T-helper 1 cell (primary cell): Measurements from ENCODE around the gene TRIAP1.
"Not testable (repeated sequence)": the region's sequence is repeated elsewhere in the genome, so short reads cannot be mapped to it uniquely, and the experiment has no call there.

Experiments
- DNase-seq, 5 donors: peaks; one replicate each; pipeline ENCODE4 v3.0.0-alpha.2; 2012 to 2020

Gene TRIAP1

DNA sequence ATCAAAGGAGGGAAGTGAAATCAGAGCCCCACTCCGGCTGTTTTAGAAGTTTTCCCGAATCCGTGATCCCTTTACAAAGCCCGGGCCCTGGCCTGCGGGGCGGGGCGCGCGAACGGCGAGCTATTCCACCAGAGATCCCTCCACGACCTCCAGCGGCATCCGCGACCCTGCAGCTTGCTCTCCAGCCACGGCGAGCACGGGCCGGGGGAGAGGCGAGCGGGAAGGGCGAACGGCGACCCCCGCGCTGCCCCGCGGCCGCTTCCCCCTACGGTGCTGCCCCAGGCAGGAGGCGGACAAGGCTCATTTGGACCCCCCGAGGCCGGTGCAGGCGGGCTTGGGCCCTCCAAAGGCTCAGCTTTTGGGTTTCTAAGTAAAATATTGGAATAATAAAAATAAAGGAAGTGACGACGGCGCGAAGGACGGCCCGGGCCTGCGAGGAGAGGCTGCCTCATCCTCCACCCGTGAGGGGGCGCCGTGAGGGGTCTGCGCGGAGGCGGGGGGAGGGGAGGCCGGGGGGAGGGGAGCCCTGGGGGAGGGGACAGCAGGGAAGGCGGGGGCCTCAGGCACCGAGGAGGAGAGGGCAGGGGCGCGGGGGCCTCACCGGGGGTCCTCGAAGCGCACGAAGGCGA, 22.8 kb upstream of the TRIAP1 start:
- peak in 1 of 5 donors; percentile 13 for DNase-seq

DNA sequence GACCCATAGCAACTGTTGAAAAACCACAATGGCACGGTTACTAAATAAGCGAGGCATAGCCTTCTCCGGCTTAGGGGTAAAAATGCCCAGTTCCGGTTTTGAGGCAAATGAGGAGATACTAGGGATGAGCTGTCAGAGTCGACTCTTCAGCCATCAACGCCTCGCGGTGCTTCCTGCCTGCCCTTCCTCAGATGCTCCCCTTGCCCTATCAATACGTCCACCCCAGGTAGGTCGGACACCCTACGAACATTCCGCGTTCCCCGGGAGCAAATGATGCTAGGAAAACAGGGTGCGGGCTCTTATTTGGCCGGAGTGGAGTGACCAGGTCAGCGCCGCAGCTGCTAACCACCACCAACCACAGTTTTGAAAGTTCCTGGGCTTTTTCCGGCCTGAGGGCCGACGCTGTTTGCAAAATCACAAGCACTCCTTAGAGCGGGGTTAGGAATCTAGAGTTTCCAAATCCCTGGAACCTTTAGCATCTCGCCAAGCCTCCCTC, 22.2 kb upstream of the TRIAP1 start:
- peak in 1 of 5 donors; percentile 20 for DNase-seq

DNA sequence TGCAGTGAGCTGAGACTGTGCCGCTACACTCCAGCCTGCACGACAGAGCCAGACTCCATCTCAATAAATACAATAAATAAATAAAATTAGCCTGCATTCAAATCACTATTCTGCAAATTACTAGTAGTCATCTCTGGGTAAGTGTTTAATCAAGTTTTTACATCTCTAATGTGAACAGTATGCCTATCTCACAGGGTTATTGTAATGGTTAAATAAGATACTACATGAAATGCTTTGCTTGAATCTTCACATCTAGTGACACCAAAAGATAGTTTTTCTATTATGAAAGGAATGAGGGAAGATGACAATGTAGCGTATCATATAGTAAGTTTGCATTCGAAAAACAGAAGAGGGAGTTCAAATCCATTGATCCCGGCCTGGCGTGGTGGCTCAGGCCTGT, 21.3 kb upstream of the TRIAP1 start:
- DNase-seq = no peak

DNA sequence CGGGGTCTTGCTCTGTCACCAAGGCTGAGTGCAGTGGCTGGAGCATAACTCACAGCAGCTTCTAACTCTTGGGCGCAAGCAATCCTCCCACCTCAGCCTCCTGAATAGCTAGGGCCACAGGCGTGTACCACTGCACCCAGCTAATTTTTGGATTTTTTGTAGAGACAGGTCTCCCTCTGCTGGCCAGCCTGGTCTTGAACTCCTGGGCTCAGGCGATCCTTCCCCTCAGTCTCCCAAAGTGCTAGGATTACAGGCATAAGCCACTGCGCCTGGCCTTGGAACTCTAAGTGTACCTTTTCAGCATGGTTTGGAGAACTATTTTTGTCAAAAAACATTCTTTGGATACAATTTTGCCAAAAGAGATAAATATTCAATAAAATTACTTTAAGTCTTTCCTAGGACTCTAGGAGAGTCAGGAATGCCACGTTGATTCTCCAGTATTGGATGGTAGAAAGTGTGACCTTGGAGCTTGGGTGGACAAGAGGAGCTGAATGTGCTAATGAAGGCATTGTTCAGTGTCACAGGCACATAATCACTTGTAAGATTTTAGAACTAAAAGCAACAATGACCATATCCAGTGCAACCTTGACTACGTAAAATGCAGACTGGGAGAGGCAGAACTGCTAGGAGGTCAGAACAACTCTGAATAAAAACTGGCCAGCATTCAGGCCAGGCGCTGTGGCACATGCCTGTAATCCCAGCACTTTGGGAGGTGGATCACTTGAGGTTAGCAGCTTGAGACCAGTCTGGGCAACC, 20.6 kb upstream of the TRIAP1 start:
- peak in 4 of 5 donors; percentile 21 to 36 (median 33) for DNase-seq

DNA sequence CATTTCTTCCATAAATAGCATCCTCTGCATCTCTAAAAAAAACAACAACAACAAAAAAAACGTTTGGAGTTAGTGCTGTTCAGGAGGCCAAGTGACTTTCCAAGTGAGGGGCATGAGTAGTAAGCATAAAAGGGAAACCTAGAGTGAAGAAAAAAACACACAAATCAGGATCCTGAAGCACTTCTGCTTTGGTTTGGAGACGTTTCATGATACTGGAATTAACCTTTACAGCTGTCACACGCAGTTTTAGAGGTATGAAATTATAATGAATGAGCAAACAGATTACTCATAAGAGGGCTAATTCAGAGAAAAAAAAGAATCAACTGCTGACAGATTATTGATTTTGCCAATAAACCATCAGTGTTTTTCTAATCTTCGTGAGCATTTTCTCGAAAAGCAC, 19.6 kb upstream of the TRIAP1 start:
- no peak for DNase-seq

DNA sequence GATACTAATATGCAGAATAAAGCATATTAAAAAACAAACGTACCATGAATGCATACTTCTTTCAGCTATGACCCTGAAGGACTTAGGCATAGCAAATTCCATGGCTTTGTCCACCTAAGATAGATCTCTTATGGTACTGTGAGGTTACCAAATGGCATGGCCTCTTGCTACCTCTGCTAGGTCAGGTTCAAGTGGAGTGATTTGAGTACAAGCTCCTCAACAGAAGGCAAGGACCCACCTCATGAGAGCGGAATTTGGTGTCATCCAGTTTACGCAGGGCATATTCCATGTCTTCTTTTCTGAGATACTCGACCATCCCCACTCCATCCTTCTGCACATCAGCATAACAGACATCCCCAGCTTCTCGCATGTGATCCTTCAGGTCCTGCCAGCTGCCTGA, 17.5 kb upstream of the TRIAP1 start:
- no peak for DNase-seq

DNA sequence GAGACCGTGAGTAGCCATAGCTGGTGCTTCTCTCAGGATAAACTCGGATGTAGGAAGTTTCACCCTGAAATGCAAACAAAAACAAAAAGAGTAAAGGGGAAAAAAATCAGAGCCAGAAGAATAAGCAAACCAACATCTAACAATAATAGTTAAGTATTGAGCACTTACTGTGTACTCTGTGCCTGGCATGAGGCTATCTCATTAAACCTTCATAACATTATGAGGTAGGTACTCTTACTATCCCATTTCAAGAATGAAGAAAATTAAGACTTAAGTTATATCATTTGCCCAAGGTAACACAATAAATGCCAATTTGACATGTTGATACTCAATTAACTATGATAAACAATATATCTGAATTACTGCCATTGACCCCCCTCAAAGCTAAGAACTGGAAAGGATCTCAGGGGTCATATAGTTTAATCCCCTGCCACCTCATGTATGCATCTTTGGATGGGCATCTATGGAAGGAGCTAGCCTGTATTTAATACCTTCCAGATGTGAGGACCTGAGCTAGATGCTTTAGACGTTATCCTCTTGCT, 16.0 kb upstream of the TRIAP1 start:
- DNase-seq = no peak

DNA sequence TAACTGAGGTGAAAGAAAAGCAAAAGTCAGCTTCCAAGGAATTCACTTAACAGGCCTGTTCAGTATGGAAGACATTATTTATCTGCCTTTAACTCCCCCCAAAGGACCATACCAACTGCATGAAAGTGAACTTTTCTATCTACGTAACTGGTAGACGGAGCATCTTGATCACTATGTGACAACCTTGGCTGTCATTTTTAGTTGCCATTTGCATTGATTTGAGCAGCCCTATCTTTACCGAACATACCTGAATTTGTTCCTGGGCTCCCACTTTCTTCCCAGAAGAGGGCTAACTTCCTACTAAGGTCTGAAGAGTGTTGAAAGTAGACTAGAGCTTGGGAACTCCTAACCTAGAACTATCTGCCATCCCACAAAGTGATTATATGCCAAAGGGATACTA, 14.0 kb upstream of the TRIAP1 start:
- no peak for DNase-seq

DNA sequence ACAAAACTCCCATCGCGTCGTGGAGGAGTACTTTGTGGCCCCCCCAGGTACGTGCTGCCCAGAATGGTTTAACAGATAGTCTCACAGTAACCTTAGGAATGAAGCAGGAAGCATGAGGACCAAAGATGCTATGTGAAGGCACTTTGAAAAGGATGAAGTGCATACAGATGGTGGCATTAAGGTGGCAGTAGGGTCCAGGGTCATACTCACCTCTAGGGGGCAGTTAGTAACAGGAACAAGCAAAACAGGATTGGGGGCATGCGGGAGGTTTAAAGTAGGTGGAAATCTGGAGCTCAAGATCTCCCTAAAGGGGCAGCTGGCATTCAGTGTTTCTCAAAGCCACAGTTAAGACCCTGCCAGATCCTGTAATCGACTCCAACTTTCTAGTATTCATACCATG, 10.9 kb upstream of the TRIAP1 start:
- no peak for DNase-seq

DNA sequence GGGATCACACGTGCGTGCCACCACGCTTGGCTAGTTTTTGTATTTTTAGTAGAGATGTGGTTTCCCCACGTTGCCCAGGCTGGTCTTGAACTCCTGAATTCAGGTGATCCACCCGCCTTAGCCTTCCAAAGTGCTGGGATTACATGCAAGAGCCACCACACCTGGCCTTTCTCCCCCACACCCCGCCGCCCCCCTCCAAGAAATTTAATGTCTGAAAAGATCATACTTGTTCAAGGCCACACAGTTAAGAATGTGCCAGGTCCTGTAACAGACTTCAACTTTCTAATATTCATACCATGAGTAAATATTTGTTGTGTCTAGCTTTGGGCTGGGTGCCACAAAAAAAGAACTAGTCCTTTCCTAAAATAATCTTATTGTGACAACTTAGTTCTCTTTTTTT, 9.1 kb upstream of the TRIAP1 start:
- DNase-seq = no peak

DNA sequence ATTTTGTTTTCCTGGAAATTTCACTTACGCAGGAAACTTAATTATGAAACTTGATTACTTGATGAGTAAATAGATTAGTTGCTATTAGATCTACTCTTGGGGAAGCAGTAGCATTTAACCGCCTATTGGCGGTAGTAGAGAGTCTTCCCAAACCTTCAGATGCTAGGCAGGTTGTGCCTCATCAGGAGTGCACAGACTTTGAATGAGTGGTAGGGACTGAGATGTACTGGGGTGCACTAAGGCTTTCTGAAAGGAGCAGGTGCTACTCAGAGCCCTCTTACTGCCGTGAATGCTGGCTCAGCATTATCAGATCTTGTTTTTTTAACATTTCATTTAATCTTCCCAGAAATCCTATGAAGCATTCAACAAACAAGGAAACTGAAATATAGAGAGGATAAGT, 7.8 kb upstream of the TRIAP1 start:
- DNase-seq = peak in 1 of 5 donors; percentile 48

DNA sequence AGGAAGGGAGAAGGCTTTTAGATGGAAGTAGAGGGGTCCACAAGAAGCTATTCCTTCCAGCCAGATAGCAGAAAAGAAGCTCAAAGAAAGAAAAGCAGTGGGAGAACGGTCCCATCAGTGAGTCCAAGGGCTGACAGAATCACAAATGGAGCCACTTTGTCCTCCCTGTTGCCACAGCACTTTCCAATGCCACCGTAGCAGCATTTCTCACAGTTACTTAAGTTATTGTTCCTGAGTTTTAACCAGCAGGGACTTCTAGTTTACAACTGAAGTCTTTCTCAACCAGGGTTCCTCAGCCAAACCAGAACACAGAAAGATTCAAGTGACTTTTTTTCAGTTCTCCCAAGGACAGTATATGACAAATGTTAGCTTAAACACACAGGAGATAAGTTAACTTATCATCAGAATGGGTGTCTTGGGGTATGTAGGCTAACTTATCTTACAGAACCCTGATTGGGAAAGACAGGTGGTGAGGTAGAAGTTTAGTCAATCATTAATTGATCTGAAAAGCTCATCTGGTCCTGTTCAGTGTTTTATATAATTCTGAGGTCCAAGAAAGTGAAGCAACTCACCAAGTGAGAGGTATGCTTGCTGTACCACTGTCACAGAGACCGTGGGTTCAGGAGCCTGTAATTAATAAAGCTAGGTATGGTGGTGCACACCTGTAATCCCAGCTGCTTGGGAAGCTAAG, 7.0 kb upstream of the TRIAP1 start:
- DNase-seq = no peak

DNA sequence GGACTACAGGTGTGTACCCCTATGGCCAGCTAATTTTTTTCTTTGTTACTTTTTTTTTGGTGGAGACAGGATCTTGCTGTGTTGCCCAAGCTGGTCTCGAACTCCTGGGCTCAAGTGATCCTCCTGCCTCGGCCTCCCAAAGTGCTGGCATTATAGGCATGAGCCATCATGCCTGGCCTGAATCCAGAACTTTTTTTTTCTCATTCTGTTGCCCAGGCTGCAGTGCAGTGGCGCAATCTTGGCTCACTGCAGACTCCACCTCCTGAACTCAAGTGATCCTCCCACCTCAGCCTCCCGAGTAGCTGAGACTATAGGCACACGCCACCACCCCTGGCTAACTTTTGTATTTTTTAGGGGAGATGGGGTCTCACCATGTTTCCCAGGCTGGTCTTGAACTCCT, 6.3 kb upstream of the TRIAP1 start:
- DNase-seq = not testable (repeated sequence)

DNA sequence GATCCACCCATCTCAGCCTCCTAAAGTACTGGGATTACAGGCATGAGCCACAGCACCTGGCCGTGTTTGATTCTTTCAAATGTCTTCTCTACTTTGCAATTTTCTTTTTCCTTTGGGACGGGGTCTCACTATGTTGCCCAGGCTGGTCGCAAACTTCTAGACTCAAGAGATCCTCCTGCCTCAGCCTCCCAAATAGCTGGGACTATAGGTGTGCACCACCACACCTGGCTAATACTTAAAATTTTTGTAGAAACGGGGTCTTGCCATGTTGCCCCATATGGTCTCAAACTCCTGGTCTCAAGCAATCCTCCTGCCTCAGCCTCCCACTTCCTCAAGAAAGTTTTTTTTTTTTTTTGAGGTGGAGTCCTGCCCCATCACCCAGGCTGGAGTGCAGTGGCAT, 1.8 kb upstream of the TRIAP1 start:
- no peak for DNase-seq

DNA sequence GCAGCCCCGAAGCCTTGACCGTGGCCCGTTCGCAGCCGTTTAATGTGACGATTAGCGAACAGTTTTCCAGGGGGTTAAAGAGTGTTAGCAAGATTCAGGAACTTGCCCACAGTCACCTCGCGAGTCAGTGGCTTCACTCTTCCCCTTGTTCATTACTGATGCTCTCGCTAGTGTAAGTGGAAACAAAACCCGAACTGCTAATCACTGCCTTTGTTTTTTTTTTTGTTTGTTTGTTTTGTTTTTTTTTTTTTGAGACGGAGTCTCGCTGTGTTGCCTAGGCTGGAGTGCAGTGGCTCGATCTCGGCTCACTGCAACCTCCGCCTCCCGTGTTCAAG, 627 bp upstream of the TRIAP1 start:
- not testable (repeated sequence) for DNase-seq

DNA sequence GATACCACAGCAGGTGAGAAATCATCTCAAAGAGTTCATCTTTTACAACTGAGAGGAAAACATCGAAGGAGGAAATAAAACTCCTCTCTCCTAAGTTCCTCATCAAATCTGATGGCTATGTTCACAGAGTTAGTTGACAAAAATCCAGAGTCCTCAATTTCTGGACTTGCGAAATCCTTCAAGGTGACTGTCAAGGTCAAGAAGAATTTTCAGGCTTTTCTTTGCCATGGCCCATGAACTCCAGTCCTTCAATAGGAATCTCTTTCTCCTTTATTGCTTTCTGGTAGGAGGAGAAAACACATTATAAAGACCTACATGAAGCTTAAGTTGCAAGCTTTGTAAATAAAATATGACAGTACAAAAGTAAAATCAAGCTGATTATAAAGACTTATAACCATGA, 1.5 kb downstream of the TRIAP1 start:
- no peak for DNase-seq

DNA sequence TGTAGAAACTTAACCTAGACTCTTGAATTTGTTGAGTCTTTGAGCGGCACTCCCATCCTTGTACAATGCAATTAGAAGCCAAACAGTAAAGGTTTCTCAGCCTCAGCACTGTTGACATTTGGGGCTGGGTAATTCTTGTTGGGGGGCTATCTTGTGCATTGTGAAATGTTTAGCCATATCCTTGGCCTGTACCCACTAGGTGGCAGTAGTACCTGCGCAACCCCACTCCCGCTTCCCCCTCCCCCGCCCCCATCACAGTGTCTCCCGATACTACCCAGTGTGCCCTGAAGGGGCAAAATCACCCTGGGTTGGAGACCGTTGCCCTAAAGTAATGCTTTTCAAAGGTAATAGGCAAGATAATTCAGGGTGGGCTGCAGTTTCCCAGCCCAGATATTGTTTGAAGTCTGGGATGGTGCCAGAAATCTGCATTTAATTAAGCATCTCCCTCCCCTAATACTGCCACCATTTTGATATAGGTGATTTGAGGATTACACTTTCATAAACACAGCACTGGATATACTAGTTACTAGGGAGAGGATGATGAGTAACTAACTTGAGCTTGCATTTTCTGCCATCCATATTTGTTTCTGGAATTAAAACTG, 6.4 kb downstream of the TRIAP1 start:
- DNase-seq = peak; percentile 60 to 77 (median 73)

DNA sequence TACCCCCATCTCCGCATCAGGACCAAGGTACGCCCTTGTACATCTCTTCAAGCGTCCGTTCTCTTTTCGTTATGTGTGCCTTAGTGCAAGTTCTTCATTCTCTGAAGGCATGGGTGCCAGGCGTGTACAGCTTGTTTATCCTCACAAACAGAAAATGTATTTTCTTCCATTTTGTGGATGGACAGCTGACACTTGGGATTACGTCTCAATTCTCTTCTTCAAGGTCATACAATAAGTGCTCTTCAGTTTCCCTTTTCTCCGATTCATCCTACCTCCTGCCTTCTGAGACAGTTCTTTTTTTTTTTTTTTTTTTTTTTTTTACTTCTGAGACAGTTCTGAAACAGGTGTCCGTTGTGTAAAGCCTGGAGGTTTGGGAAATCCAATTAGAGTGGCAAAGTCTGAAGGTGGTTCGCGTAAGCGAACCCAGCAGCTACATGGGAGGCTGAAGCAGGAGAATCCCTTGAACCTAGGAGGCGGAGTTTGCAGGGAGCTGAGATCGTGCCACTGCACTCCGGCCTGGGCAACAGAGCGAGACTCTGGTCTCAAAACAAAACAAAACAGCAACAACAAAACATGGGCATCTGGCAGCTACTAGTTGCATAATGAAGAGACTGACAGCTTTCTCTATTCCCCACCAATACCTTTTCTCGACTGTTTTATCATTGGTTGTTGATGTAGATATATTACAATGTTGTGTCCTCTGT, 7.5 kb downstream of the TRIAP1 start:
- no peak for DNase-seq

DNA sequence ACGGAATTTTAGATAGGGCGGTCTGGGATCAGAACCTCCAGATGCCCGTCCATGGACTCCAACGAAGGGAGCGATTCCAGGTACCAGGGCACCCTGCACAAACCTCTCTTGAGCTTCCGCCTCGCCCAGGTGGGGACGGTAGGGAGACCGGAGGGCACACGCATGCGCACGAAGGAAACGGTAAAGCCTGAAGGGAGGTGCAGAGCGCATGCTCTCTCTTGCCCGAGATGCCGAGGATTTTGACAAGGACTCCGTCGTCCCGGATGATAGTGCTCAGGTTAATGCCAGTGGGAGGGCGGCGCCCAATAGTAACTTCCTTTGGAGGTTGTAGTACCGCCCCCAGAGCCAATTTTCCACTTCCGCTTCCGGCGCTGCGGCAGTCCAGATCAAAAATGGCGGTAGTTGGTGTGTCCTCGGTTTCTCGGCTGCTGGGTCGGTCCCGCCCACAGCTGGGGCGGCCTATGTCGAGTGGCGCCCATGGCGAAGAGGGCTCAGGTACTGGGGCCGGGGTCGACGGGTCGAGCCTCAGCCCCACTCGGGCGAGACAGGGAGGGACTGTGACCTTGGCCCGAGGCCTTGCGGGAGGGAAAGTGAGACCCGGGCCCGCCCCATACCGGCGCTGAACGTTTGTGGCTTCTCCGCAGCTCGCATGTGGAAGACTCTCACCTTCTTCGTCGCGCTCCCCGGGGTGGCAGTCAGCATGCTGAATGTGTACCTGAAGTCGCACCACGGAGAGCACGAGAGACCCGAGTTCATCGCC, 8.3 kb downstream of the TRIAP1 start, which contains the start of gene COX6A1:
Gene COX6A1, plus strand, starts transcription at position 379 of the 760 bp plus-strand sequence. Its CDS starts 14 bp downstream, at position 393.
- peak; percentile 95 to 99 (median 98) for DNase-seq

DNA sequence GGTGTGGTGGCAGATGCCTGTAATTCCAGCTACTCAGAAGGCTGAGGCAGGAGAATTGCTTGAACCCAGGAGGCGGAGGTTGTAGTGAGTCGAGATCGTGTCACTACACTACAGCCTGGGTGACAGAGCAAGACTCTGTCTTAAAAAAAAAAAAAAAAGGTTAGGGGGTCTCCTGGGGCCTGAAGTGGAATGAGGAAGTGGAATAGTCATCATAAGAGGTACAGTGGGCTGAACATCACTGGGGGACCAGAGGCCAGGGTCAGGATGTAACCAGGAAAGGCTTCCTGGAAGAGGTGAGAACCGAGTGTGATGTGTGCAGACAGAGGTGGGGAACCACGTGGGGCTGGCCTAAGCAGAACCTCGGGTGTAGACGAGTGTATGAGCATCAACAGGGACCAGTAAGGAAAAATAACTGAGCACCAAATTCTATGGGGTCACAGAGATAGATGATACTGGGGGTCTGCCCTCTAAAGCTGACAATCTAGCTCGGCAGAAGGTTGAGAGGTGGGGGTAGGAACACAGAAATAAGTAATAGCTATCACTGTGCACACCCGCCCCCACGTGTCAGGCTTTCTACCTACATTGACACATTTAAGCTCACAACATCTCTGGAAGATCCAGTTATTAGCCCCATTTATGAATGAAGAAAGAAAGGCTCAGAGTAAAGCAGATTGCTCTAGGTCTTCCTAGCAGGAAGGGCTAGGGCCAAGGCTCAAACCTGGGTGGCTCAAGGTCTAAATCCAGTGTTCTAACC, 13.2 kb downstream of the TRIAP1 start:
- DNase-seq = no peak

DNA sequence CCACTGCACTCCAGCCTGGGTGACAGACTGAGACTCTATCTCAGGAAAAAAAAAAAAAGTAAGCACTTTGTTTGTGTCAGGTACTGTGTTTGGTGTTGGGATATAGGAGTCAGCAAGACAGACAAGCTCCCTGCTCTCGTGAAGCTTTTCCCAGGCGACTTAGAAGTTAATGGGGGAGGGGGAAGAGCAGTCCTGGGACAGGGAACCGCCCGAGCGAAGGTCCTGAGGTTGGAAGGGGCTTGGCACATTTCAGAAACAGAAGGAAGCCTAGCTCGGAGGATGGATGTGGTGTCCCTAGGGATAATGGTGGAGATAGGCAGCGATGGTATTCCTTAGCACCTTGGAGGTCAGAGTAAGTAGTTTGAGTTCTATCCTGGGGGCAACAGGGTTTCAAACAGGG, 16.8 kb downstream of the TRIAP1 start:
- no peak for DNase-seq
